NCI-H1436 (cell line): ENCODE measurements around the gene TTLL9.
A peak's percentile ranks its signal among the peaks of the same experiment; 100 is the strongest.

Source experiments
- DNase-seq: peaks from one replicate; lab custom pipeline; 2025; lab: John Stamatoyannopoulos, UW

Gene TTLL9

DNA sequence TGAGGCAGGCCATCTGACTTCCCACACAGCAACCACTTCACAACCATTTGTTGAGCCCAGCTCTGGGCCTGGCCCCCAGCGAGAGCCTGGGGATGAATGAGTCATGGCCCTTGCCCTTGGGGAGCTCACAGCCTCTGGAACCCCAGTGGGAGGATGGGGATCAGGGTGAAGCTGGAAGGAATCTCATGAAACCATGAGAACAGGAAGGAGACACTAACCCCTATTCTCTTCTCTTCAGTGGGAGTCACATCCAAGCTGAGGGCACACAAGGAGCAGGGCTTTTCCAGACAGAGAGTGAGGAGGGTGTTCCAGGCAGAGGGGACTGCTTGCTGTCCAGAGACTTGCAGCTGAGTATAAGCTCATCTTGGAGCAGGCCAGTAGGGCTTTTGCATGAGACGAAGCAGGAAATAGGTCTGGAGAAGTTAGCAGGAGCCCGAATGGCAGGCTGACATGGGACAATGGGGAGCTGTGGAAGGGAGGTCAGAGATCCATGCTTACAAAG lies 32.5 kb upstream of the TTLL9 start:
- no peak for DNase-seq

DNA sequence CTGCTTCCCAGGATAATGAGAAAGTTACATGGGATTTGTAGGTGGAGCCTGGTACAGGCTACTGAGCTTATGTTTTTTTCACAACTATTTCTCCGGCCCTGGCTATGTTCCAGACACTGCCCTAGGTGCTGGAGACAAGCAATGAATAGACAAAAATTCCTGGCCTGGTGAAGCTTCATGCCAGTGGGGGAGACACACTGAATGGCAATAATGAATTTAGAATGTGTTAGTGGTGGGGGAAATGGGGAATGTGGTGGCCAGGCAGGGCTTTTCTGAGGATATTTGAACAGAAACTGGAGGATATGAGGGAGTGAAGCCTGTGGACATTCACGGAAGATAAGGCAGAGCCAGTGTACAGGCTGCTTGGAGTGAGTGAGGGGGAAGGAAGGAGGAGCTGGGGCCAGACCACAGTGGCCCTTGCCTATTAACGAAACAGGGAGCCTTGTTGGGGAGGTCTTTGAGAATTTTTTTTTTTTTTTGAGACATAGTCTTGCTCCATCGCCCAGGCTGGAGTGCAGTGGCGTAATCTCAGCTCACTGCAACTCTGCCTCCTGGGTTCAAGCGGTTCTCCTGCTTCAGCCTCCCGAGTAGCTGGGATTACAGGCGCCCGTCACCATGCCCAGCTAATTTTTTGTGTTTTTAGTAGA lies 31.7 kb upstream of the TTLL9 start:
- no peak for DNase-seq

DNA sequence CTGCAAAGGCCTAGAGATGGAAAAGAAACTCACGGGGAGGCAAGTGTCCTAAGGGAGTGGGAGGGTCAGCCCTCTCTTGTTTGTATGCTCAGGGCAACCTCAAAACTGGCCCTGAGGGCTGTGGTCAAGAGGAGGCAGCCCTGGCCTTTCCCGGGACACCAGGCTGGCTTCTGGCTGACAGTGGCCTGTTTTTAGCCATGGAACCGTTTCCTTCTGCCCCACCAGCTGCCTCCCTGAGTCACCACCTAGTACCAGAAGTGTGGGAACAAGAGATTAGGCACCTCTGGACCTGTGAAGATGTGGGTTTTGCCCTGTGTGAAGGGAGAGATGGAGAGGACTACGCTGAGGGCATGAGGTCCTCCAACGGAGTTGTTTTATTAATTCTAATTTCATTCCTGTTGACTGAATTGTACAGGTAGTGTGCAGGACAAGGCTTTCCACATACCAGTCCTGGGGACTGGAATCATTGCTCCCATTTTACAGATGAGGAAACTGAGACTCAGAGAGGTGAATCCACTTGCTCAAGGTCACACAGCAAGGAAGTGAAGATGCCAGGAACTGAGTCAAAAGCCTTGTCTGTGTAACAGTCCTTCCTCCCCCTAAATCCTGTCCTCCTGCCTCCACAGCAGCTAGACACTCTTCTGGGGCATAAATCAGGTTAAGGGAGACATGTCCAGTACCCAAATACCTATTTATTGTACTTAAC lies 30.5 kb upstream of the TTLL9 start:
- DNase-seq = no peak

DNA sequence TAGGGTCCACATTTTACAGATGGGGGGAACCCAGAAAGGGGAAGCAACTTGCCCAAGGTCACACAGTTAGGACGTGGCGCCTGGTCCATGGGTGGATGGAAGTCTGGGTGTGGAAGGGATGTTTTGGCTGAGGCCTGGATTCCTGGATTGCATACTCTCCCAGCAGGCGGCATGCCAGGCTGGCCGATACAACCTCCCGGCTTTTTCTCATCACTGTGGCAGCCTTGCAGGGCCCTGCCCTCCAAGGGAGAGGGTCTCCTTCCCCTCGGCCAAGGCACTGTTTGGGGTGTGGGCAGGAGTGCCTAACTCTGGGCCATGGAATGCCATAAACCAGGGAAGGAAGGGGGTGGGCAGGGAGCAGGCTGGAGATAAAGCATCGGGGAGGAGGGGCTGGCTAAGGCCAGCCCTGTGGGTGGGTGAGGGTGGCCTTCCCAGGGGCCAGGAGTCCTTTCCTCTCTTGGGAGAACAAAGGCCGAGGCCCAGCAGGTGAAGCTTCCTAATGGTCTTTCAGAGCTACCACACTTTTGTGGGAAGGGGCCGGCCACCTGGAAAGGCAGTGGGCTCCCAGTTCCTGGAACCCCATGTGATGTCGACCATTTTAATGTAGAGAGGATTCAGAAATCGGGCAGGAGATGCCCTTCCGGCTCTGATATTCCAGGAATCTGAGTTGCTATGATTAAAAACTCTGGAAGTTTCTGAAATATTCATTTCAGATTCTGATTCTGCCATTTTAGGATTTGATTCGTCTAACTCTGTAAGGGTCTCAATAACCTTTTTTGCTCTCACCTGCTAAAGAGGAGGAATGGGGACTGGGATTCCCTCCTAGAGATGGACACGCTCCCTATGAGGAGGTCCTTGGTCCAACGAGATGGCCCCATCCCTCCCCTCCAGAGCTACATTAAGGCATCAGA lies 29.3 kb upstream of the TTLL9 start:
- no peak for DNase-seq

DNA sequence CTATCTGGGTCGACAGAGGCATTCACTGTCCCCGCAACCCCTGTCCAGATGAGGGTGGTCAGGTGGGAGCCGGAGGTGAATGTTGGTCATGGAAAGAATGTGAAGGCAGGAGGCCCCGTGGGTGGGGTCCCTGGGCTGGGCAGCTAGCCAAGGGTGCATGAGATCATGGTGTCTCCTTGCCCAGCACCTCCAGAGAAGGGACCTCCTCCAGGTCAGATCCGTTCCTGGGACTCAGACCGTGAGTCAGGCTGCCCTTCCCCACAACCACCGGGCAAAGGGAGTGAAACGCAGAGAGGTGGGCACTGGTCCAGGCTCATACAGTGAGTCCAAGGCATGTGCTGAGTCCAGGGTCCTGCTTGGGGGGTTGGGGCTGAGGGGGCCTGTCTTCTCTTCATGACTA lies 28.5 kb upstream of the TTLL9 start:
- DNase-seq = no peak

DNA sequence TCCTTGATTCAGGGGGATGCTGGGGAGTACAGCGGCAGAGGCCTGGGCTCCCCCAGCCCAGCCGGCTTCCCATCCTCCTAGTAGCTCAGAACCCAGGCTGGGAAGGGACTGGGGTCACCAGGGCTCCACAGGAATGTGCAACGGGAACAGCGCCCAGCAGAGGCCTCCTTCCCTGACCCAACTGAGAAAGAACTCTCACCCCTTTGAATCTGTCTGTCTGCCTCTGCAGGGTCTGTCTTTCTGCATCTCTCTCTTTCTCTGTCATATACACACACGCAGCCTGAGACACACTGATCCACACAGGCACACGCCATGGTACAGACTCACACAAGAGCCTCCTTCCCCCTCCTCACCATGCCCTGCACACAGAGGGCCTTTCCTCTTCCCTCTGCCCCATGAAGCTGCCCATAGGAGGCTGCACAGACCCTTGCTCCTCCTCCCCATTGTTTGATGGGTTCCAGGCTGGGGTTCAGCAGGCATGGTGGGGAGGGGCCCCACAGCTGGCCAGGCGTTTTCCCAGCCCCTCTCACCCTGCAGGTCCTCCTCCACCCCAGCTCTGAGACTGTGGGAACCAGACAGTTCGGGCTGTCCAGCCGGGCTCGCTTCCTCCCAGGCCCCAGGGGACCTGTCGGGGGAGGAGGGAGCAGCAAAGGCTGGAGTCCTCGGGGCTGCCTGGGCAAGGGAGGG lies 27.8 kb upstream of the TTLL9 start:
- no peak for DNase-seq

DNA sequence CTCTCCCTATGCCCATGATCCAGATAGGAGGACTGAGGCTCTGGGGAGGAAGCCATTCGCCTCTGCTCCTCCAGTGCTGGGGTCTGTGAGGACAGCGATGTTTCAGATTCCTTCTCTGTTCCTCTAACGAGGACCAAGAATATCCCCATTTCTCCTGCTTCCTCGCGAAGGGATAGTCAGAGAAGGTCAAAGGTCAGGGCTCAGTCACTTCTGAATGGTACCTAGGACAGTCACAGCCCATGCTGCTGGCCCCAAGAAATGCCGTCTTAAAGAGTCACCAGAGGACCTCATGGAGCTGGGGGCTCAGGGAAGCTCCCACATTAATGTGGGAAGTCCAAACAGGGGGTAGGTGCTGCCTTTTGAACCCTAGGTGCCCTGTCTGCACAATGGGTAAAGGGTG lies 27.1 kb upstream of the TTLL9 start:
- no peak for DNase-seq

DNA sequence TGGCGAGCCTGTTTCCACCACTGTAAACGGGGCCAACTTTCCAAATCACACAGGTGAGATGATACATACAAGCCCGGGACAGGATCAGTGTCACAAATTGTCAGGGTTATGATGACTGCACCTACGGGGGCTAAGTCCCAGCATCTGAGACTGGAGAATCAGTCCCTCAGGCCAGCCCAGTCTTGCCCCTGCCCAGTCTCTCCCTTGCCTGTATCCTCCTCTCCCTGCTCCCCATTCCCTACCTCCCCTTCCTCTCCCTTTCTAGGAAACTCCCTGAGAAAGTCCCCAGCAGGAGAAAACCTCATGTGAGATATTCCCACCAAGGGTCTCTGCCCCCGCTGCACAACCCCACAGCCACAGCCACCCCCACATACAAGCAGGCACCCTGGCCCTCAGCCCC lies 26.6 kb upstream of the TTLL9 start:
- no peak for DNase-seq

DNA sequence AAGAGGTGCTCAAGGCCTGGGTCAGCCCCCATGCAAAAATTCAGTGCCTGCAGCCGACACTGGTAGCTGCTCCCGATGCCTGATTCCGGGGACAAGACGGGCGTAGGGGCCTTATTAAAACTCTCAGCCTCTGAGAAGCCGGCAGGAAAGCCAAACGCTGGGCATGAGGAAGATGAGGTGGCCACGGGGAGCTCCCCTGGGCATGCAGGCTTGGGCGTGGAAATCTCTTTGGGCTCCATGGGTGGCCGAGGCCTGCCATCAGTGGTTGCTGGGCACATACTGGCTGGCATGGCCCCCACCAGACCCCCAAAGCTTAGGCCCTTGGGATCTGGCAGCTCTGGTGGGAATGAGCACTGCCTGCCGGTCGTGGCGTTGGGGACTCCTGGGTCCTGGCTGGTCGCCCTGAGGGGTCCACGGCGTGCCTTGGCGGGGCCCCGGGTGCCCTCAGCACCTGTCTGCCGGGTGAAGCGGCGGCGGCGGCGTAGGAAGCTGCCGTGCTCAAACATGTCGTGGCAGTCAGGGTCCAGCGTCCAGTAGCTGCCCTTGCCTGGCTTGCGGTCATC lies 25.6 kb upstream of the TTLL9 start:
- DNase-seq = no peak

DNA sequence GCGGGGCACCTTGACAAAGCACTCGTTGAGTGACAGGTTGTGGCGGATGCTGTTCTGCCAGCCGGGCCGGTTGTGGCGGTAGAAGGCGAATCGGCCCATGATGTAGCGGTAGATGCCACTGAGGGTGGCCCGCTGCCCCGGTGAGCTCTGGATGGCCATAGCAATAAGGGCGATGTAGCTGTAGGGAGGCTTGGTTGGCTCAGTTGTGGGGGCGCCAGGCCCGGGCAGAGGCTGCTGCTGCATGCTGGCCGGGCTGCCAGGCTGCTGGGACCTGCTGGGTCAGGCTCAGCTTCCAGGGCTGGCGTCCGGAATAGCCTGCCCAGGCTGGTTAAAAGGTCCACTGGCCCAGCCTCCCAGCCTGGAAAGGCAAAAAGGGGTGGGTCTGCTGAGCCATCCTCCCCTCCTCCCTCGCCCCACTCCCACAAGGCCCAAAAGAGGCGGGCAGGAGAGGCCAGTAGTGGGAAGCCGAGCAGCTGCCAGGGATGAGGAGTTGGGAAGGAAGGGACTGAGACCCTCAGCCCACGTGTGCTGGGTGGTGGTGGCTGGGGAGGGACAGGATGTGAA lies 25.1 kb upstream of the TTLL9 start, which contains the start of gene FOXS1:
Gene FOXS1 (minus strand): TSS at position 305 of the 564 bp plus-strand sequence. CDS start 62 bp downstream, at position 243.
- no peak for DNase-seq

DNA sequence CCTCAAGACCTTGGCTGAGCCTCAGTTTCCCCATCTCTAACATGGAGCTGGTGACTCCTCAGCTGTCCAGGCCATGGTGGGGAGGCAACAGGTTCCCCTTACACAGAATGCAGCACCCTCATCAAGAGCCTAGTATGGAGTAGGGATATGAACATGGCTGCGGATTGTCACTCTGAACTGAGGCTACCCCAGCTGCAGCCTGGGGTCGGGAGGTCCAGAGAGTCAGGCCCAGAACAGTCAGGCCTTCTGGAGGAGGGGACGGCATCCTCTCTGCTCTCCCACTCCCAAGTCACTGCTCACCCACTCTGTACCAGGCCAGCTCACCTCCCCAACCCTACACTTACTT lies 23.7 kb upstream of the TTLL9 start:
- DNase-seq = no peak

DNA sequence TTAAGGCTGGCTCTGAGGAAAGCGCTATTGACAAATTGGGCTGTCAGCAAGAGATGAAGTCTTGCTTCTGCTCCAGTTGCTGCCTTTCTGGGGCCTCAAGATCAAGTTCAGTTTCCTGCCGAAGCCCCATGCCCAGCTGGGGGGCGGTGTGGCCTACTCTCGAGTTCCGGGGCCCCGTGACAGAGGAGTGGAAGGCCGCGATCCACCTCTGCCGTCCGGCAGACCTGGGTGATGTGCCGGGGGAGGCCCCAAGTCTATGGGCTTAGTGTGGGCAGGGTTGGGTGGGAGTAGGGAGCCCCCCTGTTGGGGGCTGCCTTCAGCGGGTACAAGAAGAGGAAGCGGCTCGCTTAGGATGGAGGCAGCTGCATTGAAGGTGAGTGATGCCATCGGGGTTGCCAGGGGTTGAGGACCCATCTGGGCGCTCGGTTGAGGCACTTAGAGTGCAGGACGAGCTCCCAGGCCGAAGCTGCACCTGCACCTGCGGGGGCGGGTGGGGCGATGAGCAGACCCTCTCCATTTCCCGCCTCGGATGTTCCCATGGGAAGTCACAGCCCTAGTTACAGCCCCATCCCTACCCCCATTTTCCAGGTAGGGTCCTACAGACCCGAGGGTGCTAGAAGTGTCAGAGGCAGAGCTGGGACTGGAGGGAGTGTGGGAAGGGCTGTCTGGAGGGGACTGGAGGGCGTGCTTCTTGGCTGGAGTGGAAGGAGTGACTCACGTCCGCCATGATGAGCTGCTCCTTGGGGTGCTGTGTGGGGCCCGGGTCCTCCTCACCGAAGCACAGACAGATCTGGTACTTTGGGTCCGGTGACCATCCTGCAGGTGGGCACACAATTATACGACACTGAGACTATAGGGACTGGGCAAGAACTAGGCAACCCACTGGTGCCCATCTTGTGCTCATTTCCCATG lies 22.1 kb upstream of the TTLL9 start:
- no peak for DNase-seq

DNA sequence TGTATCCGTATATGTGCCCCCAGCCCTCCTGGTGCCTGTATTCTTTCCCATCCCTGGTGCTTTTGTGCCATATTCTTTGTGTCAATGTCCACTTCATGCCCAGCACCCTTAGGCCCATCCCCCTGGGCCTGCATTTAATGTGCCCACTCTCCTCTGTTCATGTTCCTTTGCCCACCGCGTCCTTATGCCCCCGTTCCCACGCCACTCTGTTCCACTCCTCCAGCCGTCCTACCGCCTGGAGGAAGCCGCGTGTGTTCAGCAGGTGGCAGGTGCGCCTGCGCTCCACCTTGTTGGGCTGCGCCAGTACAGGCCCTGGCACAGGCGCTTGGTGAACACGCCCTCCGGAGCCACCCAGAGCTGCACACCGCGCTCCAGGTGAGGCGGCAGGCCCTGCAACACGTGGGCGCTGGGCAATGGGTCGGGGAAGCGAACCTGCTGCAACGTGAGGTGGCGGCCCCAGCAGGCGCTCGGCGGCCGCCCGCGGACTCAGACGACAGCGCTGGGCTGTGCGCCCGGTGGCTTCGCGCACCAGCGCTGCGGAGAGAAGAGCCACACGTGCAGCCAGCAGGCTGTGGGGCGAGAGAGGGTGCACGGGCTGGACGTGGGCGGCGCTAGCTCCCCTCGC lies 21.0 kb upstream of the TTLL9 start:
- peak; percentile 12 for DNase-seq

DNA sequence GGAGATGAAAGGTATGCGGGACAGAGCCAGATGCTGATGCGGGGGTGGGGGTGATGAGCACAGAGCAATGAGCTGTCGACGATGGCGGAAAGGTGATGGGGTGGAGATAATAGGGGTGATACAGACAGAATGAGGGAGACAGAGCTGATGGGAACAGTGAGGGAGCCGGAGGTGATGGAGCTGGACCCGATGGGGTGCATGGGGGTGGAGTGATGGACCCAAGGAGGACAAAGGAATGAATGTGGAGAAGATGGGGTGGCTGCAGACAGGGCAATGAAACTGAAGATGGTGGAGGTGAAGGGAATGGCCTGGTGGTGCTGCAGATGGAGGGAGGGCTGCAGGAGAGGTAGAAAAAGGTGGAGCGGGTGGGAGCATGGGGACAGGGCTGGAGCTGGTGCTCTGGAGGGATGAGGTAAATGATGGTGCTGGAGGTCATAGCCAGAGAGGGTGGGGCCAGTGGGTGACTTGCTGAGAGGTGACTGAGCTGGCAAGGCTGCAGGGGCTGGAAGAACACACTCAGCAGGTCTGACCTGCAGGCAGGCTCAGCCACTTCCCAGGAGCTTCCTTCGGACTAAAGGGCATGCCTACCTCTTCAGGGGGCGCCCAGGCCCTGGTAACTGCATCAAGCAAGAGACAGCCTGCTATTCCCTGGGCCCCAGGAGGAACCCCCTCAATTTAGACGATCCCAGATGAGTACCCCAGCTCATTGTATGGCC lies 19.0 kb upstream of the TTLL9 start:
- no peak for DNase-seq

DNA sequence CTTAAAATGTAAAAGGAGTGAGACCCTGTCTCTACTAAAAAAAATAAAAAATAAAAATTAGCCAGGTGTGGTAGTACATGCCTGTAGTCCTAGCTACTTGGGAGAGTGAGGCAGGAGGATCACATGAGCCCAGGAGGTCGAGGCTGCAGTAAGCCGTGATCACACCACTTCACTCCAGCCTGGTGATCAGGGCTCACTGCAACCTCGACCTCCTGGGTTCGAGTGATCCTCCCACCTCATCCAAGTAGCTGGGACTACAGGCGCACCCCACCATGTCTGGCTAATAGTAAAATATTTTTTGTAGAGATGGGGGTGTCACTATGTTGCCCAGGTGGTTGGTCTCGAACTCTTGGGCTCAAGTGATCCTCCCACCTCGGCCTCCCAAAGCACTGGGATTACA lies 17.0 kb upstream of the TTLL9 start:
- DNase-seq = no peak

DNA sequence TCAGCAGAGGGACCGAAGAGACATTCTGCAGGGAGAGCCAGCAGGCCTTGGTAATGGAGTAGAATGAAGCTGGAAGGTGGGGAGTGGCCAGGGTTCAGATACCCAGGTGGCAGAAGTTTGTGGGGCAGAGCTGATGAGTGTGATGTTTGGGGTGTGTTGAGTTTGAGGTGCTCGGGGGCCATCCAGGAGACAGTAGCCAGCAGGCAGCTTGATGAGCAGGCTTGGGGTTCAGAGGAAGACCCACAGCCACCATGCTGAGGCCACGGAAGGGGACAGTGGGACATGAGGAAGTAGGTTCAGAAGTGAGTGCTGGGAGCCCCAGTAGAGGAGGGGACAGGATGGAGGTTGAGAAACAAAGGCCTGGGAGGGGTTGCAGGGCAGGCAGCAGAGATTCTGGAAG lies 13.9 kb upstream of the TTLL9 start:
- no peak for DNase-seq

DNA sequence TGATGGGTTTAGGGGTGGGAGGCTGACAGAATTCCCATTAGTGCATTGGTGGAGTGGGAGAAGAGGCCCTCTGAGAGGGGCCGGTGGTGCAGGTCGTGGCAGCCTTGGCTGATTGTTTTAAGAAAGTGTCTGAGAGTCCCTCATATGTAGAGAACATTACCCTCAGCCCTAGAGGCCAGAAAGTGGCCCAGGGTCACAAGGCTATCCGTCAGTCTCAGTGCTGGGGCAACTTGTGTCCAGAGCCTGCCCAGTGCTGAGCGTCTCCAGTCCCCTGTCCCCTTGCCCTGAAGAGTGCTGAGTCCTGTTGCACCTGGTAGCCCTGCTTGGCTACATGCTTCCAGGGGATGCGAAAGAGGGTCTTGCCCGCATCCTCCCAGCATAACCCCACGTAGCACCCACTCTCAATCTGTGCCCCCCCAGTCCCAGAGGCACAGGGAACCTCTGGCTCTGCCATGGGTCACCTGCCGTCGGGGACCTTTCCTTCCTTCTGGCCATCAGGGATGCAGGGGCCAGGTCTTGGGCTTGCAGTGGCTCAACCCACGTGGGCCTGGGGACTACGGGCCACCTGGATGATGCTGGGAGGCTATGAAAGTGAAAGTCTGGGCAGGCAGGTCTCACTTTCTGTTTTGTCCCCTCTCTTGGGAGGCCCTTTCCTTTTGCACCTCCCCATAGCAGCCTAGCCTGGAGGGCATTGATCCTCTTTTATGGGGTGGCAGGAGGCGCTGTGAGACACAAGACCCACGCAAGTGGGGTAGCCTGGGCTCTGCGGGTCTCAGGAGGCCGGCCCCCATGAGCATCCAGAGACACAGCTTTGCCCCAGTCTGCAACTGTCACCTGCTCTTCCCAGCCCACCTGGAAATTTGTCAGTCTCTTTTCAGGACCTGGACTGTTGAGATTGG lies 12.3 kb upstream of the TTLL9 start:
- no peak for DNase-seq

DNA sequence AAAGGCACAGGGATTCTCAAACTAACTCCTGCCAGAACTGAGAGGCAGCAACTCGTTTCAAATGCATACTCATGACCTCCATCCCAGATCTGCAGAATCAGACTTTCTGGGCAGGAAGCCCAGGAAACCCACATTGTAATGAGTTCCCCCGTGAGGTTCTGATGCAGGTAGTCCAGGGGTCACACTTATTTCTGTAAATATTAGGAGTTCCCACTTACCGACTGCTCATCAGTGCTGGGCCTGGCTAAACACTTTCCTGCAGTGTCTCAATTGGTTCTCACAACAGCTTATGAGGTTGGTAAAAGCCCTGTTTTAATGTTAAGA lies 11.7 kb upstream of the TTLL9 start:
- DNase-seq = no peak
